MCF 10A (cell line): ENCODE data around the gene CCR6. TPM values are rescaled to one million over a fixed set of nuclear protein-coding genes. Genes with fewer than 3 reads are reported as not detected.
A peak's percentile ranks its signal among the peaks of the same experiment; 100 is the strongest.

Source experiments
- BruUV-seq: library from RNA; stranded (reverse); fragments of 400-500 nt; replicated peaks from 2 replicates; lab custom pipeline; 2021; lab: Mats Ljungman, UMichigan
- CTCF ChIA-PET: fragments of 300-600 bp; sonication (Branson Sonifier 250); formaldehyde crosslinking; extraction: SDS; loops from one replicate; lab custom pipeline; 2021; ENCODE audit warnings: antibody characterized with exemption, inconsistent platforms; lab: Yijun Ruan, JAX
- POLR2A ChIA-PET: fragments of 300-600, 350-650 bp; sonication (Branson Sonifier 250); formaldehyde crosslinking; extraction: SDS; loops from one replicate; lab custom pipeline; 2020; ENCODE audit warnings: antibody characterized with exemption, inconsistent platforms; lab: Yijun Ruan, JAX
- DNase-seq: peaks from one replicate; pipeline ENCODE4 v3.0.0-alpha.2; 2018; ENCODE audit not compliant: unreplicated experiment
- H3K27ac Mint-ChIP-seq: one replicate; pipeline ENCODE4 v1.8.0; 2022; ENCODE audit warnings: mild to moderate bottlenecking, low read depth, mixed read lengths; ENCODE audit not compliant: unreplicated experiment
- H3K27me3 Mint-ChIP-seq: one replicate; pipeline ENCODE4 v1.8.0; 2022; ENCODE audit warnings: mixed read lengths; ENCODE audit not compliant: insufficient read depth, unreplicated experiment
- H3K36me3 Mint-ChIP-seq: one replicate; pipeline ENCODE4 v1.8.0; 2022; ENCODE audit warnings: mild to moderate bottlenecking, moderate library complexity, mixed read lengths; ENCODE audit not compliant: insufficient read depth, unreplicated experiment
- H3K4me1 Mint-ChIP-seq: one replicate; pipeline ENCODE4 v1.8.0; 2022; ENCODE audit warnings: mixed read lengths; ENCODE audit not compliant: insufficient read depth, unreplicated experiment
- H3K4me3 Mint-ChIP-seq: one replicate; pipeline ENCODE4 v1.8.0; 2022; ENCODE audit warnings: mild to moderate bottlenecking, moderate library complexity, mixed read lengths; ENCODE audit not compliant: unreplicated experiment
- H3K9me3 Mint-ChIP-seq: one replicate; pipeline ENCODE4 v1.8.0; 2022; ENCODE audit warnings: mixed read lengths; ENCODE audit not compliant: unreplicated experiment
- intact Hi-C: fragments of 100-400 bp; cut with micrococcal nuclease; formaldehyde crosslinking; loops from 2 replicates; pipeline ENCODE4 v1.14.1; 2022
- total RNA-seq: library from RNA; stranded (reverse); gene quantifications from 2 replicates; pipeline ENCODE4 v1.2.3, GENCODE V29; 2022
- TF ChIP-seq, protein P1 (sequence below): fragments of 200-600 bp; IDR thresholded peaks from one replicate; pipeline ENCODE4 v1.8.0; 2022; ENCODE audit warnings: antibody characterized with exemption, mild to moderate bottlenecking; ENCODE audit not compliant: unreplicated experiment

CCR6 gene
- total RNA-seq, 1 experiment from 2014 or later: not detected

- BruUV-seq: no TSS peak
- intact Hi-C loops: no loop called here
- TF ChIP-seq, protein P1, sequence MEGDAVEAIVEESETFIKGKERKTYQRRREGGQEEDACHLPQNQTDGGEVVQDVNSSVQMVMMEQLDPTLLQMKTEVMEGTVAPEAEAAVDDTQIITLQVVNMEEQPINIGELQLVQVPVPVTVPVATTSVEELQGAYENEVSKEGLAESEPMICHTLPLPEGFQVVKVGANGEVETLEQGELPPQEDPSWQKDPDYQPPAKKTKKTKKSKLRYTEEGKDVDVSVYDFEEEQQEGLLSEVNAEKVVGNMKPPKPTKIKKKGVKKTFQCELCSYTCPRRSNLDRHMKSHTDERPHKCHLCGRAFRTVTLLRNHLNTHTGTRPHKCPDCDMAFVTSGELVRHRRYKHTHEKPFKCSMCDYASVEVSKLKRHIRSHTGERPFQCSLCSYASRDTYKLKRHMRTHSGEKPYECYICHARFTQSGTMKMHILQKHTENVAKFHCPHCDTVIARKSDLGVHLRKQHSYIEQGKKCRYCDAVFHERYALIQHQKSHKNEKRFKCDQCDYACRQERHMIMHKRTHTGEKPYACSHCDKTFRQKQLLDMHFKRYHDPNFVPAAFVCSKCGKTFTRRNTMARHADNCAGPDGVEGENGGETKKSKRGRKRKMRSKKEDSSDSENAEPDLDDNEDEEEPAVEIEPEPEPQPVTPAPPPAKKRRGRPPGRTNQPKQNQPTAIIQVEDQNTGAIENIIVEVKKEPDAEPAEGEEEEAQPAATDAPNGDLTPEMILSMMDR: no peak
- POLR2A ChIA-PET: interaction anchor here (0.8 kb wide), 1 partner anchor 415 kb away, joined by 3 read pairs; no protein-coding TSS in a partner anchor
- H3K9me3 Mint-ChIP-seq: no peaks in the 10 kb centered on the region
- H3K4me1 Mint-ChIP-seq: no peaks in the 10 kb centered on the region
- H3K36me3 Mint-ChIP-seq: no peaks in the 10 kb centered on the region
- CTCF ChIA-PET: interaction anchor here (0.6 kb wide), 1 partner anchor 12 kb away, joined by 3 read pairs; no protein-coding TSS in a partner anchor
- DNase-seq: peak; percentile 10
- H3K4me3 Mint-ChIP-seq: peak overlapping the region; percentile 22
- peaks cover 90% of the 10 kb centered on the region for H3K27me3 Mint-ChIP-seq
- no peak overlapping the region for H3K27ac Mint-ChIP-seq
Observed at GRCh38 chr6:167116109-167116837, 6.6 kb upstream of the CCR6 start.

DNA sequence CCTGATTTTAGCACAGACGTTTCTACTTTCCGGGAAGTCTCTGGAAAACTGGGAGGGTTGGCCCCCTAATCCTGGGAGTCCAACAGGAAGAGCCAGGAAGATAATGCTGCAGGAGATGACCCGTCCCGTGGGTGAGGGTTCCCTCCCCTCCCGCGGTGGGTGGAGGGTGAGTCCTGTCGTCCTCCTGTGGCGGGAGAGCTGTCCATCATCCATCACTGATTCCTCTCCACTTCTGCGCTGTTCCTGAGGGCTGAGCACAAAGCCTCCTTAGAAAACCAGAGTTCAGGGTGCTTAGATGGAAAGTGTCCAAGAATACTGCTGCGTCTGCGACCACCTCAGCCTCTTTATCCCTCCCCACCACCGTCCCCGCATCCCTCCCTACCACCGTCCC is 6.1 kb upstream of the CCR6 start:
- BruUV-seq: no TSS peak
- no peaks in the 10 kb centered on the region for H3K36me3 Mint-ChIP-seq
- DNase-seq: no peak
- TF ChIP-seq, protein P1: no peak
- H3K4me3 Mint-ChIP-seq: peak overlapping the region; percentile 22
- POLR2A ChIA-PET: no interaction called here
- no peaks in the 10 kb centered on the region for H3K4me1 Mint-ChIP-seq
- no peaks in the 10 kb centered on the region for H3K9me3 Mint-ChIP-seq
- H3K27me3 Mint-ChIP-seq: peaks cover 90% of the 10 kb centered on the region
- intact Hi-C loops: no loop called here
- H3K27ac Mint-ChIP-seq: no peak overlapping the region
- CTCF ChIA-PET: no interaction called here

- TF ChIP-seq, protein P1: no peak
- Mint-ChIP-seq H3K9me3 (no peaks in the 10 kb centered on the region), H3K4me1 (no peaks in the 10 kb centered on the region), H3K27ac (no peak overlapping the region), H3K27me3 (peaks cover 90% of the 10 kb centered on the region), H3K36me3 (no peaks in the 10 kb centered on the region), H3K4me3 (no peak overlapping the region)
- ChIA-PET POLR2A (no interaction called here), CTCF (interaction anchor here (0.7 kb wide), 1 partner anchor 342 kb away, joined by 3 read pairs; no protein-coding TSS in a partner anchor)
- BruUV-seq: no TSS peak
- no peak for DNase-seq
- intact Hi-C loops: no loop called here
Observed at GRCh38 chr6:167118006-167118405, 4.9 kb upstream of the CCR6 start.

GRCh38 chr6:167118839-167119238 is 4.1 kb upstream of the CCR6 start:
- intact Hi-C loops: no loop called here
- CTCF ChIA-PET: interaction anchor here (0.7 kb wide), 1 partner anchor 343 kb away, joined by 3 read pairs; no protein-coding TSS in a partner anchor

More at GRCh38 chr6:167118839-167119238, 4.1 kb upstream of the CCR6 start:
- TF ChIP-seq, protein P1: no peak
- BruUV-seq: no TSS peak
- DNase-seq: no peak
- POLR2A ChIA-PET: no interaction called here
- Mint-ChIP-seq H3K27ac (no peak overlapping the region), H3K27me3 (peaks cover 90% of the 10 kb centered on the region), H3K4me1 (no peaks in the 10 kb centered on the region), H3K4me3 (no peak overlapping the region), H3K9me3 (no peaks in the 10 kb centered on the region), H3K36me3 (no peaks in the 10 kb centered on the region)
